ENCODE measurements around the gene RYR2. TPM values are rescaled to one million over a fixed set of nuclear protein-coding genes. Genes with fewer than 3 reads are reported as not detected.

The RYR2 gene
- total RNA-seq, 4 donors from 2014 or later = 0.53 to 1.2 (median 0.57) TPM

GRCh38 chr1:237007147-237007881 lies 34.7 kb upstream of the RYR2 start:
- Histone ChIP-seq H3K4me1 (no peaks in the 10 kb centered on the region), H3K4me3 (no peak overlapping the region), H3K27me3 (no peaks in the 10 kb centered on the region), H3K9me3 (no peaks in the 10 kb centered on the region), H3K36me3 (no peaks in the 10 kb centered on the region), H3K27ac (no peak overlapping the region)
- WGBS = 72% methylated on average over 14 of the region's 14 CpGs
- TF ChIP-seq CTCF (IDR thresholded peaks at IDR 0.05) (no peak), POLR2AphosphoS5 (IDR thresholded peaks at IDR 0.05) (no peak), EP300 (IDR thresholded peaks at IDR 0.05) (no peak), POLR2A (IDR thresholded peaks at IDR 0.05) (no peak)
- no peak for DNase-seq (ENCODE audit: low spot score in 2 of 2)

- TF ChIP-seq POLR2A (IDR thresholded peaks at IDR 0.05) (no peak), POLR2AphosphoS5 (IDR thresholded peaks at IDR 0.05) (no peak), EP300 (IDR thresholded peaks at IDR 0.05) (no peak), CTCF (IDR thresholded peaks at IDR 0.05) (no peak)
- Histone ChIP-seq H3K27me3 (no peaks in the 10 kb centered on the region), H3K9me3 (no peaks in the 10 kb centered on the region), H3K27ac (no peak overlapping the region), H3K4me1 (no peaks in the 10 kb centered on the region), H3K36me3 (no peaks in the 10 kb centered on the region), H3K4me3 (no peak overlapping the region)
- no peak for DNase-seq (ENCODE audit: low spot score in 2 of 2)
- WGBS = 89% methylated on average over 4 of the region's 4 CpGs
These were observed 32.4 kb upstream of the RYR2 start for GRCh38 chr1:237009611-237010010.

- no peaks in the 10 kb centered on the region for H3K36me3 ChIP-seq
- H3K4me3 ChIP-seq = no peak overlapping the region
- H3K27me3 ChIP-seq = no peaks in the 10 kb centered on the region
- H3K27ac ChIP-seq = no peak overlapping the region
- H3K4me1 ChIP-seq = no peaks in the 10 kb centered on the region
- no peak for TF ChIP-seq POLR2A (IDR thresholded peaks at IDR 0.05)
- TF ChIP-seq CTCF (IDR thresholded peaks at IDR 0.05) = no peak
- no peak for TF ChIP-seq POLR2AphosphoS5 (IDR thresholded peaks at IDR 0.05)
- TF ChIP-seq EP300 (IDR thresholded peaks at IDR 0.05) = no peak
- no peak for DNase-seq (ENCODE audit: low spot score in 2 of 2)
- WGBS = 81% methylated on average over 3 of the region's 3 CpGs
- H3K9me3 ChIP-seq = no peaks in the 10 kb centered on the region
These were observed 30.6 kb upstream of the RYR2 start for GRCh38 chr1:237011432-237011831.

- Histone ChIP-seq H3K4me1 (no peaks in the 10 kb centered on the region), H3K4me3 (no peak overlapping the region), H3K27me3 (no peaks in the 10 kb centered on the region), H3K9me3 (no peaks in the 10 kb centered on the region), H3K27ac (no peak overlapping the region), H3K36me3 (no peaks in the 10 kb centered on the region)
- WGBS = 85% methylated on average over 5 of the region's 5 CpGs
- no peak for DNase-seq (ENCODE audit: low spot score in 2 of 2)
- no peak for TF ChIP-seq CTCF (IDR thresholded peaks at IDR 0.05)
- no peak for TF ChIP-seq POLR2AphosphoS5 (IDR thresholded peaks at IDR 0.05)
- TF ChIP-seq POLR2A (IDR thresholded peaks at IDR 0.05) = no peak
- no peak for TF ChIP-seq EP300 (IDR thresholded peaks at IDR 0.05)
These were observed 29.6 kb upstream of the RYR2 start for GRCh38 chr1:237012361-237012760.

DNA sequence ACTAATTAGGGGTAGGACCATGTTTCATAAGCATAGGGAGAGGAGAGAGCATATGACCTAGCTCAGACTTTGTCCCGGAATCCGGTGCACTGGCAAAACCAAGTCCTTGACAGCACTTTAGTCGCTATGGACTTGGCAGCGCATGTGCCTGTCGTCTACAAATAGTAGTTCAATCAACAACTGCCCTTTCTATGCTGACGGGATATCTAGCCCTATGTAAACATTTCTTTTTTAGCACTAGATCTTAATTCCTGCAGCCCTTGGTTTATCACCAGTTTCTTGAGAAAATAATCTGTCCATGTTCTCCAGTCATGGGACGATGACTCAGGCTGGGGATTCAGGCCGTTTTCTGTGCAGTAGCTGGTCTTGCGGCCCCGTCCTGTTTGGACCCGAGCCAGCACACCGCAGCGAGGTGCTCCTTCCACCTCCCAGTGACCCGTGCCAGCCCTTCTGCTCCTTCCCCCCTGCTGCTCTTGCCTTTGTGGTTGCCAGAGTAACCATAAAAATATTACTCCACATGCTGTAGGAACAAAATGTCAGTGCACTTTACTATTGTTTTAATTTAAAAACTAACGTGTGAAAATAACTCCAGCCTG lies 29.1 kb upstream of the RYR2 start:
- Histone ChIP-seq H3K27ac (no peak overlapping the region), H3K27me3 (no peaks in the 10 kb centered on the region), H3K9me3 (no peaks in the 10 kb centered on the region), H3K4me1 (no peaks in the 10 kb centered on the region), H3K4me3 (no peak overlapping the region), H3K36me3 (no peaks in the 10 kb centered on the region)
- 58% methylated on average over 15 of the region's 15 CpGs for WGBS
- TF ChIP-seq EP300 (IDR thresholded peaks at IDR 0.05) (no peak), CTCF (IDR thresholded peaks at IDR 0.05) (no peak), POLR2AphosphoS5 (IDR thresholded peaks at IDR 0.05) (no peak), POLR2A (IDR thresholded peaks at IDR 0.05) (no peak)
- no peak for DNase-seq (ENCODE audit: low spot score in 2 of 2)

Measured in suprapubic skin (tissue), 4 donors.